GM18951 (cell line): Measurements from ENCODE around the gene MYMK.

Source experiments
- POLR2A ChIP-seq: IDR thresholded peaks from 4 replicates; pipeline ENCODE4 v1.6.1; 2011; ENCODE audit warnings: mild to moderate bottlenecking; ENCODE audit not compliant: insufficient read length, insufficient read depth; ENCODE audit errors: extremely low read depth
- in situ Hi-C: fragments of 300-500 bp; cut with MboI; formaldehyde crosslinking; loops from one replicate; pipeline ENCODE4 v1.12.0; 2022; ENCODE audit warnings: low sequenced_read_pairs, mixed read lengths, inconsistent platforms; ENCODE audit not compliant: unreplicated experiment

The MYMK gene

GRCh38 chr9:133515240-133515610 lies 9.5 kb downstream of the MYMK start:
- TF ChIP-seq POLR2A, result no peak
- in situ Hi-C loops, result no loop called here

DNA sequence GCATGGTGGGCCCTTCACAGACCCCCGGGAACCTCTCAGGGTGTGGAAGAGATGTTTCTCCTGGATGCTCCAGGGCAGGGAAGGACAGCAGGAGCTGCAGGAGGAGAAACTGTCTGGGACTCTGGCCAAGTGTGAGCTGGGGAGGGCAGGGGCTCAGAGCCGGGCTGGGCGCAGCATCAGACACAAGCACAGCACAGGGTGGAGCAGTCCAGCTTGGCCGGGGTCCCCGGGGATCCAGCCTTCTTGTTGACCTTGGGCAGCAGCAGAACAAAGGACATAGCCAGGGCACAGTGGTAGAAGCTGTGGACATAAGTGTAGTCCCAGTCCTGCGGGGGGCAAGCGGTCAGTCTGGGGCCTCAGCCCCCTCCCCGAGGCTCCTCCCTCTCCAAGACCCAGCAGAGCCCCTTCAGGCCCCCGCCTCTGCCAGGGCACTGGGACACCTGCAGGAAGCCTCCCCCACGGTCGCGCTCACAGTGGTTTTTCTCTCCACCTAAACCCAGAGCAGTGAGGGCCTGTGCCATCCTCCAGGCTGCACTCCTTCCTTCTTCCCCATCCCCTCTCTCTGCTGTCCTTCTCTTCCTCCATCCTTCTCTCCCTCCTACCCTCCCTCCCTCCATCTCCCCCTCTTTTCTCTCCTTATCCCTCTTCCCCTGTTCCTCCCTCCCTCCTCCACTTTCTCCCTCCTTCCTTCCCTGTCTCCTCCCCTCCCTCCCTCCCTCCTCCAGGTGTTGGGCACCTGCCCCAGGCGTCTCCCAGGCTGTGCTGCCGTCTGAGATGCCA lies 10.1 kb downstream of the MYMK start:
- in situ Hi-C loops, result no loop called here
- no peak for TF ChIP-seq POLR2A

- in situ Hi-C loops, result no loop called here
- TF ChIP-seq POLR2A, result no peak
These were observed 11.3 kb downstream of the MYMK start for GRCh38 chr9:133513214-133514100.

DNA sequence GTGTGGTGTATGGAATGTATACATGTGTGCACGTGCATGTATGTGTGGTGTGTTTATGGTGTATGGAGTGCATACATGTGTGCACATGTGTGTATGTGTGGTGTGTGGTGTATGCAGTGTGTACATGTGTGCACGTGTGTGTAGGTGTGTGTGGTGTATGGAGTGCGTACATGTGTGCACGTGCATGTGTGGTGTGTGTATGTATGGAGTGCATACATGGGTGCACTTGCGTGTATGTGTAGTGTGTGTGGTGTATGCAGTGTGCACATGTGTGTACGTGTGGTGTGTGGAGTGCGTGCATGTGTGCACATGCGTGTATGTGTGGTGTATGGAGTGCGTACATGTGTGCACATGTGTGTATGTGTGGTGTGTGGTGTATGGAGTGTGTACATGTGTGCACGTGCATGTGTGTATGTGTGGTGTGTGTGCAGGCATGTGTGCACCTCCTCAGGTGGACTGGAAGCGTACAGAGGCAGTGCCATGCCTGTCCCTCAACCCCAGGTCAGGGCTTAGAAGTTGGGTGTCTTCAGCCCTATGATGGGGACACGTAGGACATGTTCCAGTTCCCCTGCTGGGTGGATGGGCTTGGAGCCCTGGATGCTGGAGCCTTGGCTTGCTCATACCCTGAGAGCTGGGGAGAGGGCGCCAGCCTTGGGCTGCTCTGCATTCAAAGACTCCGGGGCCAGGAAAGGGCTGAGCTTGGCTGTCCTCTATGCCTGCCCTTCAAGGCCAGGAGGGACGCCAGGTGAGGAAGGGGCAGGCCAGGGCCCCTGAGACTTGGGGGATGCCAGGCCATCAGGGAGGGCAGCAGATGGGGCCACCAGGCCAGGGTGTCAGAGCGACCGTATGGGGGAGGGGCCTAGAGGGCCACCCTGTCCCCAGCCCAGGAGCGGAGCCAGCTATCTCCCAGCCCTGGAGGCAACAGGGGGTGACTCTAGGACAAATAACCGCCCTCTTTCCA lies 12.2 kb downstream of the MYMK start:
- no peak for TF ChIP-seq POLR2A
- in situ Hi-C loops, result no loop called here

GRCh38 chr9:133511607-133512006 lies 13.2 kb downstream of the MYMK start:
- in situ Hi-C loops, result no loop called here
- TF ChIP-seq POLR2A, result no peak

DNA sequence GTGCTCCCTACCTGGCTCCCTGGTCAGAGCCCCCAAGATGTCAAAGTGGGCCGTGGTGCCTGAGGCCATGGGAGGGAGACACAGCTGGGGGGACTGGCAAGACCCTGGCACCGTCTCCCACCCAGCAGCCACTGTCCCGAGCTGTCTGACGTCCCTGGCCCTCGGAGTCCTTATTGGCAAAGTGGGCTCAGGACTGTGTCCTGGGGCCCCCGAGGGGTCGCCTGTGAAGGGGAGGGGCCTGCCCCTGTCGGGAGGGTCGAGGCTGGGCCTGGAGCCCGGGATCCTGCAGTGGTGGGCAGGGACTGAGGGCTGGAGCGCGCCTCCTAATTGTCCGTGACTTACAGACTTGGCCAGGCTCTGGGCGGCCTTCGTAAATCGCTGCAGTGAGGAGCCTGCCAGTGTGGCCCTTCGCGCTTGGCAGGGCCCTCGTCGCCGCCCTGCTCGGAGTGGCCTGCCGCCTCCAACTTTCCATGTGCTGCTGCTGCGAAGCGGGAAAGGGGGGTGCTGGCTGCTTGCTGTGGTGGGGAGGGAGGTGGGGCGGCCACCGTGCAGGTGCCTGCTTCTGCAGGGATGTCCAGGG lies 13.7 kb downstream of the MYMK start:
- TF ChIP-seq POLR2A, result no peak
- in situ Hi-C loops, result no loop called here

DNA sequence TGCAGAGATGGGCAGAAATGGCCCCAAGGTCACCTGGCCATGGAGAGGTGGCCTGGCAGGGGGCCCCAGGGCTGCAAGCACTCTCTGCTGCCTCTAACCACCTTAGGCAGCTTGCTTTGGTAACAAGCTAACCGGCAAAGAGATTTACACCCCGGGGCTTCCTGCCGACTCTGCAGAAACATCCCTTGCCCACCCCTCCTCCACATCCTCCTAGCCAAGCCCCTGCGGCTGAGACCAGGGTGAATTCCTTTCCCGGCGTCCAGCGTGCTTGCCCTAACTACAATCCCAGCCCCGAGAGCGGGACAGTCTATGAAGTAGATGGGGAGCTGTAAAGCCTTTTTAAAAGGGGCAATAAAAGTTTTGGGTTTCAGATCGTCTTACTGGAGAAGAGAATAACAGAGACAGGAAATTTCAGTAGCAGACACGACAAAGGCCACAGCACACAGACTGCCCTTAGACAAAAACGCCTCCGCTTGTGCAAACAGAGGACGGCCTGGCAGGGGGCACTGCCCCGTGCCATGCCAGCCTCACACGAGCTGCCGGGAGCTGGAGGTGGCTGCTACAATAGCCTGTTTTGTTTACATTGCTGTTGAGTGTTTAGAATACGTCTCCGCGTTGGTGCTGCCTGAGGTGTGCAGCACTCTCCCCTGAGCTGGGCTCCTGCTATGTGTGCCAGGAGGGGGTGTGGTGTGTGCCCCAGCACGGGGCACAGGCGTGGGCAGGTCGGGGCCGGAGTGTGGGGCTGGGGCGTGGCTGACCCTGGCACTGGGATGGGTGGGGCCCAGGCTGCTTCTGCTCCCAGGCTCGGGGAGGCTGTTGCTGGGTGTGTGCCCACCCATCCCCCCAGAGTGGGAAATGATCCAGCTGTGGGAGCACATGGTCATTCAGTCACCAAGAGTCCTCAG lies 15.3 kb downstream of the MYMK start:
- in situ Hi-C loops, result no loop called here
- no peak for TF ChIP-seq POLR2A

- in situ Hi-C loops, result no loop called here
- TF ChIP-seq POLR2A, result no peak
These were observed 16.7 kb downstream of the MYMK start for GRCh38 chr9:133508046-133508445.

DNA sequence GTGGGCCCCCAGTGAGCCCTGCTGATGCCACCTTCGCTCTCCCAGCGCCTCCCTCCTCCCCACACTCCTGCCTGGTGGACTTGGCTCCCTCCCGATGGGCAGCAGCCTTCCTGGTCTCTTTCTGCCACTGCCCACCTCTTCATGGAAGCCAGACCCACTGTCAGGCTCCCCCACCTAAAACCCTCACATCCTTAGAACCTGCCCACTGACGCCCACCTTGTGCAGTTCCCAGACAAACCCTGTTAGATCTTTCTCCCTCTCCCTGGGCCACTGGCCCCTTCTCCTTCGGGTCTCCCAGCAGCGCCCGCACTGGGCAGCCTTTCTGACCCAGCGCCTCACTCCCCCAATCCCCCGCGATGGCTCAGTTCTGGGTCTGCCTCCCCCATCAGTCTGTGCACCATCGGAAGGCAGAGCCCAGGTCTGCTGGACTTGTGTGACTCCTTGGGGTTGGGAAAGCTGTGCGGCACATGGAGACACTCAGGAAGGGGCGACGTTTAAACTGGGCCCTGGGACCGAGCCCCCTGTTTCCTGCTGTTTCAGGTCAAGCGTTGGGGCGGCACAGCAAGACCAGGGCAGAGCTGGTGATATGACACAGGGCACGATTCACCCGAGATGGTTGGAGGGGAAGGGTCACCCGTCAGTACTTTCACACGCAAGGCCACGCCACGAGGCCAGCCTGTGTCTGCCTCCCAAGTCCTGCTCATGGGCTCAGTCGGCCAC lies 17.4 kb downstream of the MYMK start:
- no peak for TF ChIP-seq POLR2A
- in situ Hi-C loops, result no loop called here

DNA sequence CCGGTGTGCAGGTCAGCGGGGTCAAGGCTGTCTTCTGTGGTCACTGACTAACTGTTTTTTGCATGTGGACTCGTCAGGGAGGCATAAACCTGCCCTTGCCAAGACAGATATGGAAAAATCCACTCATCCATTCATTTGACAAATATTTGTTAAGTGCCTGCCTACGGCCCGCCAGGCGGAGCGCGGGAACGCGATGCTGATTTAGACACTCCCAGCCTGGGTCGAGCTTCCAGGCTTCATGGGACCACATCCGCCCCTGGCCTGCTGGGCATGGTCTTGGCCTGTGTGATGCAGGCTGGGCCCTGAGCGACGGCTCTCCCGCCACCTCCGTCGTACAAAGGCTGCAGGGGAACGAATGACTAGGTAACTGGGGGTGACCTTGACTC lies 18.1 kb downstream of the MYMK start:
- in situ Hi-C loops, result no loop called here
- TF ChIP-seq POLR2A, result no peak

GRCh38 chr9:133505901-133506652 lies 18.7 kb downstream of the MYMK start:
- in situ Hi-C loops, result no loop called here
- no peak for TF ChIP-seq POLR2A
